Measurements from ENCODE around the gene AKNA.
A peak's percentile ranks its signal among the peaks of the same experiment; 100 is the strongest.

Gene AKNA

DNA sequence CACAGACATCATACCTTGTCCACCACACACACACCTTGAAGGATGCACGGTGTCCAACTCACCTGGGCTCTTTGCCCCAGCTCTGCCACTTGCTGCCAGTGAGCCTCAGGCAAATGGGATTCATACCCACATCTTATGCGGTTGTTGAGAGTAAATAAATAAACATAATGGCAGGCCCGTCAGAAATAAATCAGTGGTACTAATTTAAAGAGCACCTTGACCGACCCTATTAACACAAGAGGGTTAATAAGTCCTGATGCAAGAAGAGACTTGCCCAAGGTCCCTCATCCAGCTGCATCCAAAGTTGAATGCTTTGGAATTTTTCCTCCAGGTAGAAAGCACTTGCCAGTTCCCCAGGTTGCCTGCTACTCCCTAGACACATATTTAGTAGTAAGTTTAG lies 11.6 kb upstream of the AKNA start:
- H3K4me3 Mint-ChIP-seq, result peak overlapping the region; percentile 98
- H3K9me3 Mint-ChIP-seq, result no peaks in the 10 kb centered on the region
- no peak for ATAC-seq (replicated peaks; ENCODE audit: extremely low read depth, poor library complexity, severe bottlenecking)
- H3K4me1 Mint-ChIP-seq, result peaks cover 33% of the 10 kb centered on the region
- H3K36me3 Mint-ChIP-seq (ENCODE audit: insufficient read depth), result peaks cover 19% of the 10 kb centered on the region
- no peak overlapping the region for H3K27ac Mint-ChIP-seq (ENCODE audit: low read depth)
- DNase-seq (ENCODE audit: low spot score in 2 of 2), result no peak
- H3K27me3 Mint-ChIP-seq, result no peaks in the 10 kb centered on the region

DNA sequence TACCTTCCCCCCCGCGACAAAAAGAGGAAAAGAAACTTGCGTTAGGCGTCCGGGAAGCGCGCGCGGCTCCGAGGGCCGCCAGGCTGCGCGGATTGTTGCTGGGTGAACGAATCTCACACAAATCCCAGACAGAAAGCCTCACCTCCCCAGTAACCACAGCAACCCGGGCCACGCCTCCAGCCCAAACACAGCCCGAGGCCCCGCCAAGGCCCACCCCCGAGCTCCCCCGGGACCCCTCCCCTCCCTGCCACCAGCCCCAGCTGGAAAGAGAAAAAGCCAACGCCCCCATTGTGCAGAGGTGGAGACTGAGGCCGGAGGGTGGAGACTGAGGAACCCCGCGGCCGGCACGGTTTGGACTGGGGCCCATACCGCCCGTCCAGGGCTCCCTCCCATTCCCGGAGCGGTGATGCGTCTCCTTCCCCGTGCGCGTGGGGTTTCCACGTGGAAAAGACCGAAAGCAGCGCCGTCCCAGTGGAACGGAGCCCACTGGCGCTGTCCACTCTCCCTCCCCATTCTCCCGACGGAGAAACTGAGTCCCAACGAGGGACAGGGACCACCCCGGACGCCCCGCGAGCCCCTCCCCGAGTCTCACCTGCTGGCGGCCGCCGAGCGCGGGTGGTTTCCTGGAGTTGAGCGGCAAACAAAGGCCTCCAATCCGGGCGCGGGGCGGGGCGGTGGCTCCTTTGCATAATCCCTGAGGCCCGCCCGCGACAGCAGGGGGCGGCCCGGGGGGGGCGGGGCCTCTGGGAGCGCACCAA lies 10.2 kb upstream of the AKNA start:
- no peaks in the 10 kb centered on the region for H3K27me3 Mint-ChIP-seq
- peak overlapping the region; percentile 99 for H3K27ac Mint-ChIP-seq (ENCODE audit: low read depth)
- H3K4me3 Mint-ChIP-seq, result peak overlapping the region; percentile 98
- peak; percentile 89 to 90 for DNase-seq (ENCODE audit: low spot score in 2 of 2)
- H3K4me1 Mint-ChIP-seq, result peaks cover 42% of the 10 kb centered on the region
- H3K36me3 Mint-ChIP-seq (ENCODE audit: insufficient read depth), result peaks cover 24% of the 10 kb centered on the region
- no peaks in the 10 kb centered on the region for H3K9me3 Mint-ChIP-seq
- peak; percentile 87 for ATAC-seq (replicated peaks; ENCODE audit: extremely low read depth, poor library complexity, severe bottlenecking)

DNA sequence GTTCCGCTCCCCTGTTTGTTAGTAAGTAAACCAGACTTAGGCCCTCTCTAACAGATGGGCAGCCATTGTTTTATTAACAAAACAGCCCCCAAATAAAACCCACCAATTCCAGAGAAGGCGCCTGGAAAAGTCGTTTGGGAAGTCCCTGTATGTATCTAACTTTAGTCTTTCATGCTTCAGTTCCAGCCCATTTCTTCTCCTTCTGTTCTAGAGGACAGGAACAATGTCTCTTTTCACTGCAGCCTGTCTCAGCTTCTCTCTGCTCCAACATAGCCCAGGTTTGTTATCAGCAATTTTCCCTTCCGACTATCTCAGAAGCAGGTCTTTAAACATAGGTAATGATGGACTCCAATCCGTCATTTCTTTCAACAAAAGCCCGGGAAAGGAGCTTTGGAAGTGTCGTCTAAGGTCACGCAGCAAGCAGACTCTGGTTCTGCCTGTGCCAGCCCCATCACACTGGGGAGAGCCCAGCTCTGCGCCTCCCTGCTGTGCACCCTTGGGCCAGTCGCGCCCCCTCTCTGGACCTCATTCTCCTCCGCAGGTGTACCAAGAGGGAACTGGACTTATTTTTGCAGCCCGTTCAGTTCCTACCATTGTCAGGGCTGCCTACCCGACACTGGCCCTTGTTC lies 9.6 kb upstream of the AKNA start:
- H3K36me3 Mint-ChIP-seq (ENCODE audit: insufficient read depth), result peaks cover 29% of the 10 kb centered on the region
- peak overlapping the region; percentile 99 for H3K27ac Mint-ChIP-seq (ENCODE audit: low read depth)
- no peak for DNase-seq (ENCODE audit: low spot score in 2 of 2)
- peaks cover 47% of the 10 kb centered on the region for H3K4me1 Mint-ChIP-seq
- H3K27me3 Mint-ChIP-seq, result no peaks in the 10 kb centered on the region
- H3K4me3 Mint-ChIP-seq, result peak overlapping the region; percentile 98
- peak; percentile 2 for ATAC-seq (replicated peaks; ENCODE audit: extremely low read depth, poor library complexity, severe bottlenecking)
- no peaks in the 10 kb centered on the region for H3K9me3 Mint-ChIP-seq

DNA sequence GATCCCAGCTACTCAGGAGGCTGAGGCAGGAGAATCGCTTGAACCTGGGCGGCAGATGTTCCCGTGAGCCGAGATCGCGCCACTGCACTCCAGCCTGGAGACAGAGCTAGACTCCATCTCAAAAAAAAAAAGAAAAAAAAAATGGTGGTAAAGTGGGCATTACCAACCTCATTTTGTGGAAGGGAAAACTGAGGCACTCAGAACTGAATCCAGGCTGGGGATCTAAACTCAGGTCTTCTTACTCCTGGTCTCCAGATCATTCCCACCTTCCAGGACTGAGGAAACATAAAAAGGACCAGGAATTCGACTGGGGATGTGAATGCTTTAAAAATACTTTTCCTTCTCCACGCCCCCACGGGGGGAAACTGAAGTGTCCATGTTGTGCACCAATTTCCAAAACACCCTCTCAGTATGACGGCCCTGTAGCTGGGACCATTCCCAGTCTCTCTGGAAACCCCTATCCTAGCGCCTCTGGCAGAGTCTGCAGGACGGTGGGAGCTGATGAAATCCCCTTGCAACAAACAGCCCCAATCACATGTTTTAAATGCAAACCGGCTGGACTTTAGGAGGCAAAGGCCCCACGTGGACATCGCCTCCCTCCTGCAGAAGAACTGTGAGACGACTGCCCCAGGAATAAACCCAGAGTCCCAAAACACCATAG lies 8.9 kb upstream of the AKNA start:
- Mint-ChIP-seq H3K36me3 (ENCODE audit: insufficient read depth) (peaks cover 30% of the 10 kb centered on the region), H3K27ac (ENCODE audit: low read depth) (peak overlapping the region; percentile 99), H3K4me3 (peak overlapping the region; percentile 98), H3K4me1 (peaks cover 51% of the 10 kb centered on the region), H3K27me3 (no peaks in the 10 kb centered on the region), H3K9me3 (no peaks in the 10 kb centered on the region)
- ATAC-seq (replicated peaks; ENCODE audit: extremely low read depth, poor library complexity, severe bottlenecking), result no peak
- DNase-seq (ENCODE audit: low spot score in 2 of 2), result no peak

DNA sequence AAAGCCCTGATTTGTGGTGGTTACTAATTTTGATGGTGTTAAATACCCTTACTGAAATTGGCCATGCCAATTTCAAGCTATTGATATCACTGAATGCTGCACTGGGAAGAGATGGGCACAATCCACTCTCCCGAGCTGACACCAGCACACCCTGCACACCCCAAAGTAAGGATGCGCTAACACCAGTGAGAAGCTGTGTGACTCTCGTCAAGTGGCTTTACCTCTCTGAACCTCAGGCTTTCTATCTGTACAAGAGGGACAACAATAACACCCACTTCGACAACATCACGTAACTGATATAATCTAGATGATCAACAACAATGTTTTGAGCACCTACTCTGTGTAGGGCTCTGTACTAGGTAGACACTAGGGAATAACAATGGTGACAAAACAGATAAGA lies 8.0 kb upstream of the AKNA start:
- Mint-ChIP-seq H3K4me1 (peaks cover 60% of the 10 kb centered on the region), H3K27ac (ENCODE audit: low read depth) (peak overlapping the region; percentile 68), H3K27me3 (no peaks in the 10 kb centered on the region), H3K9me3 (no peaks in the 10 kb centered on the region), H3K4me3 (peak overlapping the region; percentile 98), H3K36me3 (ENCODE audit: insufficient read depth) (peaks cover 34% of the 10 kb centered on the region)
- ATAC-seq (replicated peaks; ENCODE audit: extremely low read depth, poor library complexity, severe bottlenecking) (no peak), DNase-seq (ENCODE audit: low spot score in 2 of 2) (no peak)

DNA sequence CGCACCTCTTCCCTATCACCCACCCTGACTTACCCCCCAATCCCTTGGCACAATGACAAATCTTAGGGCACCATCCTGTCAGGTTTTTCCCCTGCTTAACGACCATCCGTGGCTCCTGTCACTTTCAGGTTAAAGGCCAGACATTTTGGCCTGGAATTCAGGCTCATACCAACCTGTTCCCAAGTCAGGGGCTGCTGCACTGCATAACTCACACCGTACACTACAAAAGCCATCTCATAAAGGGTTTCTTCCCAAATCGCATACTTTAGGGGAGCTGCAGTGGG lies 7.5 kb upstream of the AKNA start:
- Mint-ChIP-seq H3K36me3 (ENCODE audit: insufficient read depth) (peaks cover 37% of the 10 kb centered on the region), H3K27ac (ENCODE audit: low read depth) (peak overlapping the region; percentile 51), H3K27me3 (no peaks in the 10 kb centered on the region), H3K4me1 (peaks cover 65% of the 10 kb centered on the region), H3K4me3 (peak overlapping the region; percentile 98), H3K9me3 (no peaks in the 10 kb centered on the region)
- DNase-seq (ENCODE audit: low spot score in 2 of 2), result no peak
- ATAC-seq (replicated peaks; ENCODE audit: extremely low read depth, poor library complexity, severe bottlenecking), result no peak

DNA sequence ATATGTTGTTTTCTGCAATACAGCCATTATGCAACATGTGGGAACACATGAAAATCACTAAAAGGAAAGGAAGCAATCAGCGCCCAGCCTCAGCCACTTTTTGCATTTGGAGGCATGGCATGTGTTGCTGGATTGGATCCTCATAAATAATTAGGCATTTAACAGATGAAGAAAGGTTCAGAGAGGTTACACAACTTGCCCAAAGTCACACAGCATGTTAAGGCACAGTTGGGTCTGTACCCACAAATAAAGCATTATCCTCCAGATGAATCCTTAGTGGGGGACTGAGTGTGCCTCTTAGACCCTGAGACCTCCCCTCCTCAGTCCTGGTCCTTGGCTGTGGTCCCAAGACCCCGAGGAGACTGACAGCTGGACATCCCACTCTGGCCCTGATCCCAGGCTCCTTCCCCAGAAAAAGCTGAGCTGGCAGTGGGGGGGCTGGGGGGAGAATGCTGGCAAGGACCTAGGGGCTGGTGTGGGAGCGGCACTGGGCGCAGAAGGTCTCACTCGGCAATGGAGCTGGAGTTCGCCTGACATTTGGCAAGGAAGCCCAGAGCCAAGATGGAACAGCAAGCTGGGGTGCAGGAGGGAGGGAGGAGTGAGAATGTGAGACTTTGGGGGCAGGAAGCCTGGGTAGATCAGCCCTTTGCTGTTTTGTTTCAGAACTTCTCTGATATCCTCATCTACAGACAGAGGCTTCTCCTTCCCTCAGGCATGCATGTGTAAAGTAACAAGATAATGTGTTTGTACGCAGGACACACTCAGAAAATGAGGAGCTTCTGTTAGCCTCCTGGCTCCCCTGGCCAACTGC lies 6.9 kb upstream of the AKNA start:
- Mint-ChIP-seq H3K9me3 (no peaks in the 10 kb centered on the region), H3K4me1 (peaks cover 71% of the 10 kb centered on the region), H3K27me3 (no peaks in the 10 kb centered on the region), H3K36me3 (ENCODE audit: insufficient read depth) (peaks cover 41% of the 10 kb centered on the region), H3K4me3 (peak overlapping the region; percentile 98), H3K27ac (ENCODE audit: low read depth) (peak overlapping the region; percentile 51)
- no peak for DNase-seq (ENCODE audit: low spot score in 2 of 2)
- ATAC-seq (replicated peaks; ENCODE audit: extremely low read depth, poor library complexity, severe bottlenecking), result no peak

DNA sequence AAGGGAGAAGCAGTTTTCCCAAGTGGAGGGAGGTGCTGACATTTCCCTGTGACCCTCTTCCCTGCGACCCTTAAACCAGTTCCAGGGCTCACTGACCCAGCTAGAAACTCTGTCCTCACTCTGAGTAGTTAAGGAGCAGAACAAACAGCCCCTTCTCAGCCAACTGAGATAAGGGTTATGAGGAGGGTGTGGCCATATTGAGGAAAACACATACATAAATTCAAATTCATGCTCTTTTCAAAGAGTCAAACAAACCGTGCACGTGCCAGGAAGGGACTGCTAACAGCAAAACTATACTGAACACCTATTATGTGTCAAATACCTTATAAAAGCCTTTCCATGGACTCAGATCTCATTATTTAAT lies 4.9 kb upstream of the AKNA start:
- no peaks in the 10 kb centered on the region for H3K9me3 Mint-ChIP-seq
- no peak overlapping the region for H3K27ac Mint-ChIP-seq (ENCODE audit: low read depth)
- DNase-seq (ENCODE audit: low spot score in 2 of 2), result no peak
- peaks cover 42% of the 10 kb centered on the region for H3K36me3 Mint-ChIP-seq (ENCODE audit: insufficient read depth)
- H3K27me3 Mint-ChIP-seq, result no peaks in the 10 kb centered on the region
- no peak for ATAC-seq (replicated peaks; ENCODE audit: extremely low read depth, poor library complexity, severe bottlenecking)
- peak overlapping the region; percentile 50 for H3K4me3 Mint-ChIP-seq
- peaks cover 89% of the 10 kb centered on the region for H3K4me1 Mint-ChIP-seq

DNA sequence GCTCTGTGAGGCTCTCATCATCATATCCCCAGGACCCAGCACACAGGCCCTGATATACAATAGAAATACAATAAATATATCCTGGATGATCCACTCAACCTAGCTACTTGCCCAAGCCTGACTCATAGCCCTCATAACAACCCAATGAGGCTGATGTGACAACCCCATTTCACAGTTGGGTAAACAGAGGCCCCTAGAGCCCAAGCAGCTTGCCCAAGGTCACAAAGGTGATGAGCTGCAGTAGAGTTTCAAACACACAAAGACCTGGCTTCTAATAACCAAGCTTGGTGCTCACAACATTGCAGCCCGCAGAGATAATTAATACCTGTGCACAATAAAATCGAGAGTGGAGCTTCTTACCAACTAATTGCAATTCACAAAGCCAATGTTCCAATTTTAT lies 3.2 kb upstream of the AKNA start:
- peaks cover 53% of the 10 kb centered on the region for H3K36me3 Mint-ChIP-seq (ENCODE audit: insufficient read depth)
- H3K4me1 Mint-ChIP-seq, result peaks cover 90% of the 10 kb centered on the region
- H3K27me3 Mint-ChIP-seq, result no peaks in the 10 kb centered on the region
- no peaks in the 10 kb centered on the region for H3K9me3 Mint-ChIP-seq
- DNase-seq (ENCODE audit: low spot score in 2 of 2) (no peak), ATAC-seq (replicated peaks; ENCODE audit: extremely low read depth, poor library complexity, severe bottlenecking) (no peak)
- peak overlapping the region; percentile 92 for H3K4me3 Mint-ChIP-seq
- H3K27ac Mint-ChIP-seq (ENCODE audit: low read depth), result peak overlapping the region; percentile 96

DNA sequence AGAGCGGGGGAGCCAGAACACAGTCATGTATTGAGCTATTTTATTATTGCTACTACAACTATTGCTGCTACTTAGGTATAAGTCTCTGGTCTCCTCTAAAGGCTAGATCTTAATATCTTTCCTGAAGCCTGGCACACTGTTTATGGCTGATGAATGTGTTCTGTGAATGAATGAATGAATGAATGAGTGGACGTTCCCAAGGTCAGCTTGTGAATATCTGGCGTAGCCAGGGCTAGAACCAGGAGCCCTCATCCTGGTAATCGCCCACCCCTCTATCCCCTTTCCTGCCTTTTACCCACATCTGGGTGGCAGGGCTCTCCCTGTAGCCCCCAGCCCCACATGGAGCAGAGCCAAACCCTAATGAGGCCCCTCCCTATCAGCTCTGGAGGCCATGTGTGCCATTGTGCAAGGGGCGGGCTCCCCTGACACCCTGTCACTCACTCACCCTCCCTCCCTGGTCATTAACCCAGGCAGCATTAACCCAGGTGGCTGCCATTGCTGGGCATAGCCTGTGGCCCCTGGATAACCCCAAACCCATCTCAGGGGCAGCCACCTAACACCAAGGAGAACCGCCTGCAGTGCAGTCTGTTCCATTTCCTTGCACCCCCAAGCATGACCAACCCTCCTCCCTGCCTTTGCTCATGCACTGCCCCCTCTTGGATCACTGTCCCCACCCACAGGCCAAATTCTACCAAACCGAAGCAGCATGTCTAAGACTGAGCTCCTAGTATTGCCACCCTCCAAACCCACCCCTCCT lies 2.0 kb upstream of the AKNA start:
- DNase-seq (ENCODE audit: low spot score in 2 of 2) (no peak), ATAC-seq (replicated peaks; ENCODE audit: extremely low read depth, poor library complexity, severe bottlenecking) (no peak)
- Mint-ChIP-seq H3K36me3 (ENCODE audit: insufficient read depth) (peaks cover 61% of the 10 kb centered on the region), H3K4me3 (peak overlapping the region; percentile 92), H3K27me3 (no peaks in the 10 kb centered on the region), H3K27ac (ENCODE audit: low read depth) (peak overlapping the region; percentile 96), H3K9me3 (no peaks in the 10 kb centered on the region), H3K4me1 (peaks cover 89% of the 10 kb centered on the region)

DNA sequence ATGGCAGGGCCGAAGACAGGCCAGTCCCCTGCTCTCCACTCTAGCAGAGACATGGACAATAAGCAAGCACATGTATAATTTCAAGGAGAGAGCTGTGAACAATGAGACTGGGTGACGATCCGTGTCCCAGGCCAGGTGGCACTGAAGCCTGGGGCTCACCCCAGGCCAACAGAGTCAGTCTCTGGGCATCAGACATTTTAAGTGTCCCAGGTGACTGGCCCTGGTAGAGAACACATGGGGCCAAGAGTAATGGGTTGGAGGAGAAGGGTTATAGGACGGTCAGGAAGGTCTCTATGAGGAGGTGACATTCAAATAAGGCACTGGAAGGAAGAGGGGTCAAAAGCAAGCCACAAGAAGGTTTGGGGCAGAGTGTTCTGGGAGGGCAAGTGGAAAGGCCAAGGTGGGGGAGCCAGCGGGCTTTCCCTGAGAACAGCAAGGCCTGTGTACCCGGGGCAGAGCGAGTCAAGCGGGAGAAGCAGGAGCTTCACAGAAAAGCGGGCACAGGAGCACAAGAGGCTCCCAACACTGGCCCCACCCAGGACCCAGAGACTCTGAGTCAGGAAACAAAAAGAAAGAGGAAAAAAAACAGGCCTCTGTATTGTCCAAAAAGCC lies 1.1 kb upstream of the AKNA start:
- ATAC-seq (replicated peaks; ENCODE audit: extremely low read depth, poor library complexity, severe bottlenecking) (no peak), DNase-seq (ENCODE audit: low spot score in 2 of 2) (no peak)
- peaks cover 66% of the 10 kb centered on the region for H3K36me3 Mint-ChIP-seq (ENCODE audit: insufficient read depth)
- H3K27me3 Mint-ChIP-seq, result no peaks in the 10 kb centered on the region
- peak overlapping the region; percentile 92 for H3K4me3 Mint-ChIP-seq
- H3K9me3 Mint-ChIP-seq, result no peaks in the 10 kb centered on the region
- peak overlapping the region; percentile 96 for H3K27ac Mint-ChIP-seq (ENCODE audit: low read depth)
- H3K4me1 Mint-ChIP-seq, result peaks cover 89% of the 10 kb centered on the region

DNA sequence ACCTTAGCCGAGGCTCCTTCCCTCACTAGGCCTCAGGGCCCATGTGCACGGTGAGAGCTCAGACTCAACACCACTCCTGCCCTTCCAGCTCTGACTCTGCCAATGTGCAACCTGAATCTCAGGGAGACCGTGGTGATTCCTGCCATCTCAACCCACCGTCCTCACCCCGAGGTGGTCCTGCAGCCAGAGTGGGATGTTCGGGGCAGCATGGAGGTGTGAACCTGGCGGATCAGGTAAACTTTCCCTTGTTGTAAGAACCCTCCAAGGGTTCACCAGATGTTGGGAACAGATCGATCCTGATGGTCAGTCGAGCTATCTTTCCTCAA lies 538 bp upstream of the AKNA start:
- Mint-ChIP-seq H3K4me1 (peaks cover 89% of the 10 kb centered on the region), H3K27me3 (no peaks in the 10 kb centered on the region), H3K9me3 (no peaks in the 10 kb centered on the region), H3K36me3 (ENCODE audit: insufficient read depth) (peaks cover 68% of the 10 kb centered on the region), H3K27ac (ENCODE audit: low read depth) (peak overlapping the region; percentile 96), H3K4me3 (peak overlapping the region; percentile 92)
- ATAC-seq (replicated peaks; ENCODE audit: extremely low read depth, poor library complexity, severe bottlenecking) (no peak), DNase-seq (ENCODE audit: low spot score in 2 of 2) (no peak)
